ENCODE results near the gene ERICH4. TPM values are rescaled to one million over a fixed set of nuclear protein-coding genes. Genes with fewer than 3 reads are reported as not detected.

The ERICH4 gene
- under 1 TPM in 3 of 8 experiments, not detected in 5; 0.21 to 0.62 (median 0.37) TPM for total RNA-seq

DNA sequence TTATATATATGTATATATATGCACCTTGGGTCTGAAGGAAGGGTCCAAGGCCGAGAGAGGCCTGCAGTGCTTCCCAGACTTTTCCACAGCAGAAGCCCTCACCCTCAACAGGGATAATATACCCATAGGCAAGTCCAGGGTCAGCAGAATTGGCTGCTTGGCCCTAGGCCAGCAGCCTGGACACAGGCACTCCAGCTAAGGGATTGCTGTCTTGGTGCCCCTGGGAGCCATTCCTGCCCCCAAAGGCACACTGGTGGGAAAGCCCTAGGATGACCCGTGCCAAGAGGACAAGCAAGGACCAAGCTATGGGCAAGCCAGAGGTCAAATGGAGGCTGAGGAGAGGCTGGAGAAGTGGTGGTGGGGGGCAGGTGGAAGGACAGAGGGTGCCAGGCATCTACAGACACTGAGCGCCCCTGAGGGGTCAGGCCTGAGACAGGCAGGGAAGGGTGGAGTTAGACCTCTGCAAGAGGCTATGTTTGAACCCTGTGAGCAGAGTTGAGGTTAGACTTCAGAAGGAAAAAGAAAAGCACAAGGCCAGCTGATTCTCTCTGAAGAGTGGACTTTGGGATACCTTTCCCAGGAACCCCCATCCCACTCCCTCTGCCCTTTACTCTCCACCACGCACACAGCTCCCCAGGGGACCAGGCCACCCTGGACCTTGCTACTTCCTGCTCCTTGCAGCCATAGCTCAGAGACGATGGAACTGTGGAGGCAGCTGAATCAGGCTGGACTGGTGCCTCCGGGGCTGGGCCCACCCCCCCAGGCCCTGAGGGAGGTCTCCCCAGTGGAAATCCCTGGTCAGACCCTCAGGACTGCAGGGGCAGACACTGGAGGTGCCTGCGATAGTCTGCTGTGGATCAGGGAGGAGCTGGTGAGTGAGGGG is at the start of gene ERICH4:
TSS of gene ERICH4 (plus strand) at position 684 of the 883 bp plus-strand sequence. CDS start at position 698, 14 bp downstream.
- no peak within 1 kb of the TSS for H3K27ac ChIP-seq
- in situ Hi-C loops (cut with MboI; ENCODE audit: low pct_unique_long_range_greater_than_20kb in 2 of 9, low sequenced_read_pairs in 9 of 9, unreplicated experiment in 9 of 9), result loop anchor here in 3 of 9 experiments (10.0 to 25.0 kb wide), 2 partner anchors 120 to 122 kb away; no protein-coding TSS in a partner anchor
- 40 to 100% (median 65%) methylated on average over 1 to 2 of the region's 7 CpGs; no CpG with 5 or more reads in 4 of the 10 experiments for WGBS, 10 experiments

GRCh38 chr19:41395355-41395754 is 47.6 kb upstream of the ERICH4 start:
- Histone ChIP-seq H3K4me3 (no peak overlapping the region), H3K27ac (no peak overlapping the region), H3K4me1 (replicated peaks in 1 of 2) (peaks cover 11 to 13% of the 10 kb centered on the region in 2 donors)
- in situ Hi-C loops (cut with MboI; ENCODE audit: low pct_unique_long_range_greater_than_20kb in 2 of 9, low sequenced_read_pairs in 9 of 9, unreplicated experiment in 9 of 9), result no loop called here
- no peak for ATAC-seq (replicated peaks in 6 of 8)
- WGBS, 10 experiments, result 43 to 100% (median 76%) methylated on average over 1 to 5 of the region's 6 CpGs; no CpG with 5 or more reads in 4 of the 10 experiments

More for the DNA sequence above, at the start of gene ERICH4:
- Histone ChIP-seq H3K4me3 (no peak within 1 kb of the TSS), H3K4me1 (replicated peaks in 1 of 2) (peaks cover 5 to 8% of the 10 kb centered on the region in 2 donors)
- ATAC-seq (replicated peaks in 6 of 8), result no peak

GRCh38 chr19:41397086-41398049 is 45.6 kb upstream of the ERICH4 start, which contains the start of the genes BCKDHA and EXOSC5:
Gene BCKDHA (plus strand): TSS chr19:41397818. CDS start chr19:41397828, 10 bp downstream.
Gene EXOSC5 (minus strand): TSS chr19:41397359. CDS start chr19:41397328, 31 bp downstream.
- peak; percentile 92 to 99 (median 99) for ATAC-seq (replicated peaks in 6 of 8)
- in situ Hi-C loops (cut with MboI; ENCODE audit: low pct_unique_long_range_greater_than_20kb in 2 of 9, low sequenced_read_pairs in 9 of 9, unreplicated experiment in 9 of 9), result no loop called here
- peak within 1 kb of the TSS; percentile 99 to 100 for H3K27ac ChIP-seq
- peaks cover 11 to 13% of the 10 kb centered on the region in 2 donors for H3K4me1 ChIP-seq (replicated peaks in 1 of 2)
- 0 to 5% (median 0%) methylated on average over 1 to 34 of the region's 50 CpGs; no CpG with 5 or more reads in 1 of the 10 experiments for WGBS, 10 experiments
- peak within 1 kb of the TSS; percentile 66 to 99 (median 87) for H3K4me3 ChIP-seq

DNA sequence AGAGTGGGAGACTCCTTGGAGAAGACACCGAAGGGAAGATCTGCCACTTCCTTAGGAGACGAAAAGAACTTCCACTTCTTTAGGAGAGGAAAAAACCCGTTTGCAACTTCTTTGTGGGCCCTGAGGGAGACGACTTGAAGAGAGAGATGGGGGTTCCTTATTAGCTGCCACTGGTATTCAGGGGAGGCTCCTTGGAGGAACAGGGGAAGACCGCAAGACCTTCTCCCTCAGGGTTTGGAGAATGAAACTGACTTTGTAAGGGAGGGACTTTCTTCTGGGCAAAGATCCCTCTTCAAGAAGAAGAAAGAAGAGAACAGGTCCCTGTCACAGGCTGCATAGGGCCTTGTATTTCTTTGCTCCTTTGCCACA is 44.9 kb upstream of the ERICH4 start:
- Histone ChIP-seq H3K4me3 (peak overlapping the region; percentile 66 to 99 (median 87)), H3K4me1 (replicated peaks in 1 of 2) (peaks cover 11 to 13% of the 10 kb centered on the region in 2 donors), H3K27ac (peak overlapping the region; percentile 99 to 100)
- 0 to 4% (median 0%) methylated on average over 1 to 5 of the region's 5 CpGs; no CpG with 5 or more reads in 1 of the 10 experiments for WGBS, 10 experiments
- peak in 2 of 8 experiments; percentile 2 to 3 for ATAC-seq (replicated peaks in 6 of 8)
- in situ Hi-C loops (cut with MboI; ENCODE audit: low pct_unique_long_range_greater_than_20kb in 2 of 9, low sequenced_read_pairs in 9 of 9, unreplicated experiment in 9 of 9), result no loop called here

- Histone ChIP-seq H3K4me1 (replicated peaks in 1 of 2) (peaks cover 11 to 13% of the 10 kb centered on the region in 2 donors), H3K4me3 (peak overlapping the region; percentile 66 to 99 (median 87)), H3K27ac (peak overlapping the region in 1 of 2 donors; percentile 100)
- in situ Hi-C loops (cut with MboI; ENCODE audit: low pct_unique_long_range_greater_than_20kb in 2 of 9, low sequenced_read_pairs in 9 of 9, unreplicated experiment in 9 of 9), result no loop called here
- WGBS, 10 experiments, result 8 to 83% (median 36%) methylated on average over 1 to 3 of the region's 3 CpGs; no CpG with 5 or more reads in 2 of the 10 experiments
- ATAC-seq (replicated peaks in 6 of 8), result no peak
These were observed 44.4 kb upstream of the ERICH4 start for GRCh38 chr19:41398598-41398997.

DNA sequence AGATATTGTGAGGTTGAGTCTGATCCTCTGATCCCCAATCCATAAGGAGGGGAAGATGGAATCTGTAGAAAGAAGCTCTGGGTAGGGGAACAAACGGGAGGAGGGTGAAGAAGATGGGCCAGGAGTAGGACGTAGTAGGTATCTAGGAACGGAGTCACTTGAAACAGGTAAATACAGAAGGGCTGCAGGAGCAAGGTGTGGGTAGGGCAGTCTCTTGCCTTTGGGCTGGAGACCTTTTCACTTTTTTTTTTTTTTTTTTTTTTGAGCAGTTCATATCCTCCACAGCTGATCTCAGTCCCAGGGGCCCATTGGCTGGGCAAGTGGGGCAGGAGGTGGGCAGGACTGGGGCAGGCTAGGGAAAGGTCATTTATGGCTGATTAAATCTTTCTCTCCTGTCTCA is 43.9 kb upstream of the ERICH4 start:
- ATAC-seq (replicated peaks in 6 of 8), result no peak
- in situ Hi-C loops (cut with MboI; ENCODE audit: low pct_unique_long_range_greater_than_20kb in 2 of 9, low sequenced_read_pairs in 9 of 9, unreplicated experiment in 9 of 9), result no loop called here
- H3K4me3 ChIP-seq, result peak overlapping the region in 1 of 5 donors; percentile 97
- H3K27ac ChIP-seq, result no peak overlapping the region
- WGBS, 10 experiments, result 40 to 78% (median 67%) methylated on average over 1 to 3 of the region's 3 CpGs; no CpG with 5 or more reads in 4 of the 10 experiments
- H3K4me1 ChIP-seq (replicated peaks in 1 of 2), result peaks cover 11 to 13% of the 10 kb centered on the region in 2 donors

DNA sequence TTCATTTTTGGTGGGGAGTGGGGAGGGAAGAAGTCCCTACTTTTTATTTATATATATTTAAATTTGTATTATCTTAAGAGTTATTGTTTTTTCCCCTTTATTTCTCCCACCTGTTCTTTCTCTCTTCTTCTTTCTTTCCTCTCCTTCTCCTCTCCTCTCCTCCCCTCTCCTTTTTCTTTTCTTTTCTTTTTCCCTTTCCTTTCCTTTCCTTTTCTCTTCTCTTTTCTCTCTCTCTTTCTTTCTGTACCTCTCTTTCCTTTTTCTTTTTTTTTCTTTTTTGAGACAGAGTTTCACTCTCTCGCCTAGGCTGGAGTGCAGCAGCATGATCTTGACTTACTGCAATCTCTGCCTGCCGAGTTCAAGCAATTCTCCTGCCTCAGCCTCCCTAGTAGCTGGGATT is 43.4 kb upstream of the ERICH4 start:
- H3K4me3 ChIP-seq, result no peak overlapping the region
- ATAC-seq (replicated peaks in 6 of 8), result no peak
- no peak overlapping the region for H3K27ac ChIP-seq
- peaks cover 11 to 13% of the 10 kb centered on the region in 2 donors for H3K4me1 ChIP-seq (replicated peaks in 1 of 2)
- 57 to 100% (median 85%) methylated on average over 2 of the region's 2 CpGs; no CpG with 5 or more reads in 1 of the 10 experiments for WGBS, 10 experiments
- in situ Hi-C loops (cut with MboI; ENCODE audit: low pct_unique_long_range_greater_than_20kb in 2 of 9, low sequenced_read_pairs in 9 of 9, unreplicated experiment in 9 of 9), result no loop called here

GRCh38 chr19:41401483-41401882 is 41.5 kb upstream of the ERICH4 start:
- no peak overlapping the region for H3K27ac ChIP-seq
- in situ Hi-C loops (cut with MboI; ENCODE audit: low pct_unique_long_range_greater_than_20kb in 2 of 9, low sequenced_read_pairs in 9 of 9, unreplicated experiment in 9 of 9), result no loop called here
- no peak for ATAC-seq (replicated peaks in 6 of 8)
- no peak overlapping the region for H3K4me3 ChIP-seq
- H3K4me1 ChIP-seq (replicated peaks in 1 of 2), result peaks cover 6 to 8% of the 10 kb centered on the region in 2 donors
- 0 to 100% (median 17%) methylated on average over 1 to 2 of the region's 4 CpGs; no CpG with 5 or more reads in 4 of the 10 experiments for WGBS, 10 experiments

GRCh38 chr19:41402010-41402409 is 40.9 kb upstream of the ERICH4 start:
- WGBS, 10 experiments, result 0 to 100% (median 83%) methylated on average over 1 to 3 of the region's 3 CpGs; no CpG with 5 or more reads in 3 of the 10 experiments
- in situ Hi-C loops (cut with MboI; ENCODE audit: low pct_unique_long_range_greater_than_20kb in 2 of 9, low sequenced_read_pairs in 9 of 9, unreplicated experiment in 9 of 9), result no loop called here
- Histone ChIP-seq H3K4me1 (replicated peaks in 1 of 2) (peaks cover 6 to 8% of the 10 kb centered on the region in 2 donors), H3K4me3 (no peak overlapping the region), H3K27ac (no peak overlapping the region)
- ATAC-seq (replicated peaks in 6 of 8), result no peak

- 61 to 100% (median 84%) methylated on average over 1 to 5 of the region's 12 CpGs; no CpG with 5 or more reads in 2 of the 10 experiments for WGBS, 10 experiments
- Histone ChIP-seq H3K4me1 (replicated peaks in 1 of 2) (peaks cover 6 to 8% of the 10 kb centered on the region in 2 donors), H3K4me3 (no peak overlapping the region), H3K27ac (no peak overlapping the region)
- in situ Hi-C loops (cut with MboI; ENCODE audit: low pct_unique_long_range_greater_than_20kb in 2 of 9, low sequenced_read_pairs in 9 of 9, unreplicated experiment in 9 of 9), result no loop called here
- ATAC-seq (replicated peaks in 6 of 8), result no peak
These were observed 39.6 kb upstream of the ERICH4 start for GRCh38 chr19:41403181-41403970.

DNA sequence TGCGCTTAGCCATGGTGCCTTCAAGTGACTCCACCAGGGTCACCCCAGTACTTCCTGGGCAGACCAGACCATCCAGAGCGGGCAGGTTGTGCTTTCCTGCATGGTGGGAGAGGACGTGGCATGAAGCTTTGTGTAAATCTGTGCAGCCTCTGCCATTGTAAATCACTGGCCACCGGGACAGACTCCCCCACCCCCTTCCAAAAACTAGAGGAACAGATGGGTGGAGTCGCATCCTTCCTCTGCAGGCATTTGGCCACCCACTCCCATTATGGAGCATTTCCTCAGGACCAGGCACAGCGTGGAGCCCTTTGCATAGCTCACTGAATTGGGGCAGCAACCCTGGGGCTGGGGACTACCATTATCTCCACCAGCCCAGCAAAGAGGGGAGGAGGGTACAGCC is 37.2 kb upstream of the ERICH4 start:
- Histone ChIP-seq H3K27ac (no peak overlapping the region), H3K4me3 (no peak overlapping the region), H3K4me1 (replicated peaks in 1 of 2) (no peaks in the 10 kb centered on the region)
- no peak for ATAC-seq (replicated peaks in 6 of 8)
- in situ Hi-C loops (cut with MboI; ENCODE audit: low pct_unique_long_range_greater_than_20kb in 2 of 9, low sequenced_read_pairs in 9 of 9, unreplicated experiment in 9 of 9), result no loop called here
- 60 to 94% (median 80%) methylated on average over 1 to 3 of the region's 6 CpGs; no CpG with 5 or more reads in 4 of the 10 experiments for WGBS, 10 experiments
